Cardiac muscle cell (in vitro differentiated cells and primary cell): ENCODE data around the gene NDUFV3. TPM values are rescaled to one million over a fixed set of nuclear protein-coding genes. Genes with fewer than 3 reads are reported as not detected.

Experiments used
- DNase-seq, 2 donors: peaks; one replicate each; pipeline versions ENCODE4 v3.0.0 to v3.0.0-alpha.2; 2010 to 2017; ENCODE audit warnings: low read depth in 1 of 2, low spot score in 1 of 2
- H3K27ac ChIP-seq: fragments of 200-600 bp; sonication (generic); 2 replicates; pipeline ENCODE4 v1.5.1; 2016
- H3K27me3 ChIP-seq: fragments of 200-600 bp; sonication (generic); 2 replicates; pipeline ENCODE4 v1.6.0; 2016; ENCODE audit warnings: control low read depth
- H3K36me3 ChIP-seq: fragments of 200-600 bp; sonication (generic); 2 replicates; pipeline ENCODE4 v1.5.1; 2016; ENCODE audit warnings: control low read depth
- H3K4me1 ChIP-seq: fragments of 200-600 bp; sonication (generic); 2 replicates; pipeline ENCODE4 v1.8.1; 2017; ENCODE audit warnings: low read depth, mild to moderate bottlenecking, mixed run types
- H3K4me3 ChIP-seq: fragments of 200-600 bp; sonication (generic); 2 replicates; pipeline ENCODE4 v1.5.1; 2016; ENCODE audit warnings: mild to moderate bottlenecking
- H3K9me3 ChIP-seq: fragments of 200-600 bp; sonication (generic); 2 replicates; pipeline ENCODE4 v1.5.1; 2017; ENCODE audit warnings: low read depth, mild to moderate bottlenecking, control low read depth
- CTCF ChIP-seq: IDR thresholded peaks from 2 replicates; pipeline ENCODE4 v1.5.1; 2012; ENCODE audit warnings: low read depth, mild to moderate bottlenecking, low read length
- polyA plus RNA-seq: library from polyadenylated mRNA; unstranded; fragments of >200 nt; fragmentation: Nextera tagmentation; extraction: Ambion mirVana; gene quantifications from 2 replicates; pipeline ENCODE4 v1.2.1, GENCODE V29; 2016
- total RNA-seq: library from RNA; depleted of rRNA; stranded (reverse); fragments of >200 nt; gene quantifications from 2 replicates; pipeline ENCODE4 v1.2.3, GENCODE V29; 2016

The NDUFV3 gene
- total RNA-seq (28.9 and 50.5 TPM in 2 replicates), polyA plus RNA-seq (47.5 and 55.1 TPM in 2 replicates)

- no peaks in the 10 kb centered on the region for H3K9me3 ChIP-seq
- H3K27ac ChIP-seq, result peak within 1 kb of the TSS; percentile 94
- no peaks in the 10 kb centered on the region for H3K4me1 ChIP-seq
- H3K4me3 ChIP-seq, result peak within 1 kb of the TSS; percentile 84
- no peaks in the 10 kb centered on the region for H3K27me3 ChIP-seq
- H3K36me3 ChIP-seq, result peaks cover 11% of the 10 kb centered on the region
- peak; percentile 99 to 100 for DNase-seq
- no peak for TF ChIP-seq CTCF
These were observed at the start of gene NDUFV3 for GRCh38 chr21:42892931-42893755. NDUFV3 (plus strand) TSS chr21:42893309; CDS start chr21:42893334, 25 bp downstream.

- Histone ChIP-seq H3K4me3 (no peak overlapping the region), H3K36me3 (peaks cover 11% of the 10 kb centered on the region), H3K9me3 (no peaks in the 10 kb centered on the region), H3K27me3 (no peaks in the 10 kb centered on the region), H3K4me1 (no peaks in the 10 kb centered on the region), H3K27ac (no peak overlapping the region)
- DNase-seq, result no peak
- no peak for TF ChIP-seq CTCF
These were observed 48.5 kb upstream of the NDUFV3 start for GRCh38 chr21:42844411-42845113.

- Histone ChIP-seq H3K27me3 (no peaks in the 10 kb centered on the region), H3K9me3 (no peaks in the 10 kb centered on the region), H3K36me3 (peaks cover 13% of the 10 kb centered on the region), H3K27ac (no peak overlapping the region), H3K4me1 (no peaks in the 10 kb centered on the region), H3K4me3 (no peak overlapping the region)
- no peak for TF ChIP-seq CTCF
- DNase-seq, result no peak
These were observed 47.7 kb upstream of the NDUFV3 start for GRCh38 chr21:42845296-42845965.

GRCh38 chr21:42846221-42846620 lies 46.9 kb upstream of the NDUFV3 start:
- peaks cover 7% of the 10 kb centered on the region for H3K36me3 ChIP-seq

More at GRCh38 chr21:42846221-42846620, 46.9 kb upstream of the NDUFV3 start:
- H3K4me3 ChIP-seq, result no peak overlapping the region
- TF ChIP-seq CTCF, result no peak
- DNase-seq, result no peak
- no peaks in the 10 kb centered on the region for H3K27me3 ChIP-seq
- no peak overlapping the region for H3K27ac ChIP-seq
- no peaks in the 10 kb centered on the region for H3K9me3 ChIP-seq
- H3K4me1 ChIP-seq, result no peaks in the 10 kb centered on the region
